Ishikawa (cell line): ENCODE measurements around the gene PRKCZ.

Experiments
- RAD21 ChIP-seq: IDR thresholded peaks from 2 replicates; pipeline ENCODE4 v1.6.1; 2012; ENCODE audit warnings: low read depth
- REST ChIP-seq: IDR thresholded peaks from 2 replicates; pipeline ENCODE4 v1.6.1; 2012; ENCODE audit warnings: low read depth, mild to moderate bottlenecking
- USF1 ChIP-seq: IDR thresholded peaks from 2 replicates; pipeline ENCODE4 v1.6.1; 2012
- ZBTB7A ChIP-seq: IDR thresholded peaks from 2 replicates; pipeline ENCODE4 v1.6.1; 2012; ENCODE audit warnings: low read depth

GRCh38 chr1:2089051-2089450 lies 38.8 kb downstream of the PRKCZ start:
- TF ChIP-seq ZBTB7A, result no peak
- TF ChIP-seq REST, result no peak
- TF ChIP-seq USF1, result no peak
- TF ChIP-seq RAD21, result no peak
